Vagina (tissue), 2 donors: ENCODE results near the gene NMUR1.

Experiments
- CTCF ChIP-seq, 3 experiments: fragments of 450-650 bp in 2 of 3; fragments of 200-600 bp in 1 of 3; sonication (generic) in 1 of 3; IDR thresholded peaks; one replicate each; pipeline ENCODE4 v1.5.1; 2017 to 2019; ENCODE audit warnings: antibody characterized with exemption in 3 of 3, mild to moderate bottlenecking in 2 of 3, moderate library complexity in 2 of 3
- POLR2A ChIP-seq, 2 donors: fragments of 450-650 bp; IDR thresholded peaks; one replicate each; pipeline ENCODE4 v1.6.1; 2017; ENCODE audit warnings: antibody characterized with exemption in 2 of 2, mild to moderate bottlenecking in 2 of 2, moderate library complexity in 2 of 2

GRCh38 chr2:231494669-231495068 lies 35.6 kb downstream of the NMUR1 start:
- TF ChIP-seq CTCF (IDR thresholded peaks at IDR 0.05) = no peak
- no peak for TF ChIP-seq POLR2A (IDR thresholded peaks at IDR 0.05)
